ENCODE results near the gene ARMH3. TPM values are rescaled to one million over a fixed set of nuclear protein-coding genes. Genes with fewer than 3 reads are reported as not detected.
A peak's percentile ranks its signal among the peaks of the same experiment; 100 is the strongest.

The ARMH3 gene
- total and polyA plus RNA-seq, 10 of the 15 experiments (the other 5 are each of a cell fraction or from before 2014, with no cell fraction given): 13.0 to 33.0 (median 16.4) TPM

GRCh38 chr10:101841826-101842225 is 214.1 kb downstream of the ARMH3 start:
- no peak overlapping the region for H2AFZ ChIP-seq (ENCODE audit: control insufficient read depth, low read depth, low read length)
- no peak for TF ChIP-seq BRCA1 (IDR thresholded peaks at IDR 0.05; ENCODE audit: low read depth, low read length)
- no peak for TF ChIP-seq DPF2 (IDR thresholded peaks at IDR 0.05)
- no peak for TF ChIP-seq CHD4 (IDR thresholded peaks at IDR 0.05)
- TF ChIP-seq MEF2B (IDR thresholded peaks at IDR 0.05; ENCODE audit: partially characterized antibody, poor library complexity, severe bottlenecking): peak; percentile 50
- TF ChIP-seq STAT3 (IDR thresholded peaks at IDR 0.05; ENCODE audit: low read depth, low read length): no peak
- no peak for TF ChIP-seq ZNF207 (IDR thresholded peaks at IDR 0.05; ENCODE audit: borderline replicate concordance)
- H3K4me1 ChIP-seq (ENCODE audit: control insufficient read depth, insufficient read depth, low read length): peaks cover 23% of the 10 kb centered on the region
- 0 out of 4 replicates have a peak, but pooled peaks cover 0 to 6% of the 10 kb centered on the region in 2 experiments for H3K36me3 ChIP-seq (ENCODE audit: control insufficient read depth in 2 of 2, insufficient read depth in 2 of 2, low read length in 1 of 2)
- ATAC-seq: no peak
- ChIA-PET RAD21 (ENCODE audit: unreplicated experiment) (interaction anchor here (0.8 to 9.5 kb wide), 32 partner anchors 9 to 239 kb away, joined by 3 to 538 read pairs (median 10); partner anchors contain the start of genes HPS6 and OGA), SMC1A (ENCODE audit: uncharacterized antibody, unreplicated experiment) (interaction anchor here (0.6 to 13.6 kb wide), 26 partner anchors 18 to 239 kb away, joined by 3 to 407 read pairs (median 9); partner anchors contain the start of gene OGA), CTCF (interaction anchor here (0.6 to 17.0 kb wide), 45 partner anchors 8 to 275 kb away, joined by 3 to 697 read pairs (median 6); partner anchors contain the start of genes HPS6 and OGA), POLR2A (interaction anchor here (0.6 to 3.5 kb wide), 18 partner anchors 12 to 230 kb away, joined by 3 to 34 read pairs (median 4); partner anchors contain the start of gene OGA)
- H3K27me3 ChIP-seq (replicated peaks in 1 of 2; ENCODE audit: control insufficient read depth in 2 of 2, insufficient read depth in 2 of 2, low read length in 1 of 2): no peaks in the 10 kb centered on the region
- BruUV-seq (replicated peaks): no TSS peak
- H3K79me2 ChIP-seq (ENCODE audit: control insufficient read depth, insufficient read depth, low read length): no peaks in the 10 kb centered on the region; the same call in 1 of the 2 replicates
- H3K27ac ChIP-seq (ENCODE audit: control insufficient read depth, insufficient read depth): no peak overlapping the region; the same call in 1 of the 2 replicates
- no peaks in the 10 kb centered on the region for H3K9me3 ChIP-seq (replicated peaks; ENCODE audit: control insufficient read depth, insufficient read depth, low read length)
- in situ Hi-C loops (cut with MboI) (loop anchor here (5.0 kb wide), 2 partner anchors 165 to 230 kb away; no protein-coding TSS in a partner anchor), intact Hi-C loops (cut with micrococcal nuclease; ENCODE audit: unreplicated experiment) (loop anchor here (5.0 kb wide), 1 partner anchor 60 kb away; no protein-coding TSS in a partner anchor)
- no peak for DNase-seq (ENCODE audit: low read depth, low spot score)
- H3K9ac ChIP-seq (ENCODE audit: control insufficient read depth, insufficient read depth, low read length): no peak overlapping the region
- FAIRE-seq: no peak
- H3K4me2 ChIP-seq (ENCODE audit: control insufficient read depth, insufficient read depth): peak overlapping the region; percentile 94
- no peaks in the 10 kb centered on the region; the same call in 1 of the 2 replicates for H4K20me1 ChIP-seq (ENCODE audit: control insufficient read depth, insufficient read depth)
- H3K4me3 ChIP-seq: peak overlapping the region; percentile 81; the same call in 1 of the 2 replicates
